Activated T-cell treated with anti-CD3 and anti-CD28 coated beads for 1 hour (primary cell): ENCODE data around the gene STRN3.
"Not testable (repeated sequence)": the region's sequence is repeated elsewhere in the genome, so short reads cannot be mapped to it uniquely, and the experiment has no call there.

Source experiments
- DNase-seq: peaks from one replicate; pipeline ENCODE4 v3.0.0-alpha.2; 2020; ENCODE audit warnings: low read depth

STRN3 gene

DNA sequence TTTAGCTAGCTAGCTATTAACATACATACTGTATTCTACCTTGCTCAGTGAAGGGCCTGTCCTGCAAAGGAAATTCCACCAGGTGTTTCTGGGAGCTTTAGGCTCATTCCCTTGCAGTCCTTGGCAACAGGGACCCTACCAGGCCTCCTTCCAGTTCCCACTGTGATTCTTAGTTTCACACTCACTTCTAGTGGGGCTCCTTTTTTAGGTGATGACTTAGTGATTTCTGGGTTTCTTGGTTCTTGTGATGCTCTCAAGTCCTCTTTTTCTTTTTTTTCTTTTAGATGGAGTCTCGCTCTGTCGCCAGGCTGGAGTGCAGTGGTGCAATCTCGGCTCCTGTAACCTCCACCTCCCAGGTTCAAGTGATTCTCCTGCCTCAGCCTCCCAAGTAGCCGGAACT lies 10.4 kb upstream of the STRN3 start:
- DNase-seq: no peak

DNA sequence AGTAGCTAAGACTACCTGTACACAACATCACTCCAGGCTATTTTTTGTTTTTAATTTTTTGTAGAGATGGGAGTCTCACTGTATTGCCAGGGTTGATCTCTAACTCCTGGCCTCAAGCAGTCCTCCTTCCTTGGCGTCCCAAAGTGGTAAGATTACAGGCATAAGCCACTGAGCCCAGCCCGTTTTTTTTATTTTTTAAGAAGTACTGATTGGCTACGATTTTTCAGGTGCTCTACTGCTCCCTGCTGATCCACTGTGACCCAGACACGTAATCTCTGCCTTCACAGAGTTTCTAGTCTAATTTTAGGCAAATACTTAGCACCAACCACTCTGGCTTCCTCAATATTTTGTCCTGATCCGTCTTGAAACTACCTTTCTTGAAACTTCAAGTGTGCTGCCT lies 4.3 kb upstream of the STRN3 start:
- DNase-seq: no peak

DNA sequence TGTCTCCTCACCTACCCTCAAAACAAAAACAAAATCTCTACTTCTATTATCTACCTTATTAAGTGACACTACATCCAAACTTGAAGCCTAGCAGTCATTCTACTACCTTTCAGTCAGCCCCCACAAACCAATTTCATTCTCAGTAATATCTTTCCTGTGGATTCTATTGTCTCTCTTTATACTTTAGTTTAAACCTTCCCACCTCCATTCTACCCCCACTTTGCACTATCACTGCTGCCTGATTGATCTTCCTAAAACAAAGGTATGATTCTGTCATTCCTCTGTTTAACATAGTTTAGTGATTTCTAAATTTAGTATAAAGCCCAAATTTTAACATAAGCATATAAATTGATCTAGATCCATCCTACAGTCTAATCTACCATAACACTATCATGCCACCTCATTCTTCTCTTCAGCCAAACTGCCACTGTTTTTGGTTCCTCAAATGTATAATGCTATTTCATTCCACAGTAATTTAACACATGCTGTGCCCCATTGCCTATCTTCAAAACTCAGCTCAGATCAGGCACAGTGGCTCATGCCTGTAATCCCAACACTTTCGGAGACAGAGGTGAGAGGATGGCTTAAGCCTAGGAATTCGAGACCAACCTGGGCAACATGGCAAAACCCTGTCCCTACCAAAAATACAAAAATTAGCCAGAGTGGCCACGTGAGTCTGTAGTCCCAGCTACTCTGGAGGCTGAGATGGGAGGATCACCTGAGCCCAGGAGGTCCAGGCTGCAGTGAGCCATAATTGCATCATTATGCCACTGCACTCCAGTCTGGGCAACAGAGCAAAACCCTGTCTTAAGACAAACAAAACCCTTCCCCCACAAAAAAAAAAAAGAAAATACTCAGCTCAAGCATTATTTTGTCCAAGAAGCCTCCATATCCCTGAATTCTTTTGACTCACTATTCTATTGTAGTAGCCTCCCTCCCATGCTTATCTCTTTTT lies 3.1 kb upstream of the STRN3 start:
- DNase-seq: no peak

DNA sequence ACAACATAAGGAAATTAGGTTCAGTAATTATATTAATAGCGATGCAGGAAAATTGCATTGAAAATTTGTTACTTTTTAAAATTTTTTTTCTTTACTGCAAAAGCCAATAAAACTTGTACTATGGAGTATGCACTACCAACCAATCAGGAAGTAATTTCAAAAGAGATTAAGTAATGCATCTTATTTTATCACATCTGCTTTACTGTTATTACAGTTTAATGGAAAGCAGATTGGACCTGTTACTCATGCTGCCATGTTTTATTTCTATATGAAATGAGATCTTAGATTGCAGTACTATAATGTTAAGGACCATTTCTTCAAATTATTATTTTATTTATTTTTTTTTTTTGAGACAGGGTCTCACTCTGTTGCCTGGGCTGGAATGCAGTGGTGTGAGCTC lies 1.7 kb upstream of the STRN3 start:
- DNase-seq: no peak

DNA sequence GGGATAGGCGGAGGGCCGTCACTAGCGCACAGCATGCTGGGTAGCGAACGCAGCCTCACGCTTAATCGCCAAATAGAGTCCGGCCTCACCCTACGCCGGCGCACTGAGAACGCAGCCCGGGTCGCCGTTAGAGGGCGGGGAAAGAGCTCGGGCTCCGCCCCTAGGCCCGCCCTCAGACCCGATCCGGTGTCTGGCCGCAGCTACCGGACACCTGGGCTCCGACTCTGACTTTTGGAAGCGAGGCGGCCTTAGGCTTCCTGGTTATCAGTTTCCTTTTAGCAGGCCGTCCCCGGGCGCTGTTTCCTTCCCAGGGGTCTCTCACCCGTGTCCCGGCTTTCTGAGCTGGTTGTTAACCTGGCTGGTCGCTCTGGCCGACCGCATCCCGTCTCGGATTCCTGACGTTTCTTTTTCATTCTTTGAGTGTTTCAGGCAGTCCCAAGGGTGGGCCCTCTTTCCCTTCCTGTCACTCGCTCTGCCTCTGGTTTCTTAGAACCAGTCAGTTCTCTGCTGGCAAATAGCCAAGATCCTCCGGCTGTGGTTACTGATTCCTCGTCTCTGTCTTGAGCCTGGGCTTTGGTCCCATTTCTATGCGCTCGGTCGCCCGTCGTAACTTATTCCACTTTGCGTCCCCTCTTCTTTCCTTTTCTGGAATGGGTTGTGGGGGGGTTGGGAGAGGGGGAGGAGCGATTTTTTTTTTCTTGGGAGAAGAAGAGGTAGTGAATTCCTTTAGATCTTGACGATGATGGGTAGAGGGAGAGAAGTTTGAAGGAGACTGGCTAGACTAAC lies 464 bp upstream of the STRN3 start:
- DNase-seq: peak; percentile 83

DNA sequence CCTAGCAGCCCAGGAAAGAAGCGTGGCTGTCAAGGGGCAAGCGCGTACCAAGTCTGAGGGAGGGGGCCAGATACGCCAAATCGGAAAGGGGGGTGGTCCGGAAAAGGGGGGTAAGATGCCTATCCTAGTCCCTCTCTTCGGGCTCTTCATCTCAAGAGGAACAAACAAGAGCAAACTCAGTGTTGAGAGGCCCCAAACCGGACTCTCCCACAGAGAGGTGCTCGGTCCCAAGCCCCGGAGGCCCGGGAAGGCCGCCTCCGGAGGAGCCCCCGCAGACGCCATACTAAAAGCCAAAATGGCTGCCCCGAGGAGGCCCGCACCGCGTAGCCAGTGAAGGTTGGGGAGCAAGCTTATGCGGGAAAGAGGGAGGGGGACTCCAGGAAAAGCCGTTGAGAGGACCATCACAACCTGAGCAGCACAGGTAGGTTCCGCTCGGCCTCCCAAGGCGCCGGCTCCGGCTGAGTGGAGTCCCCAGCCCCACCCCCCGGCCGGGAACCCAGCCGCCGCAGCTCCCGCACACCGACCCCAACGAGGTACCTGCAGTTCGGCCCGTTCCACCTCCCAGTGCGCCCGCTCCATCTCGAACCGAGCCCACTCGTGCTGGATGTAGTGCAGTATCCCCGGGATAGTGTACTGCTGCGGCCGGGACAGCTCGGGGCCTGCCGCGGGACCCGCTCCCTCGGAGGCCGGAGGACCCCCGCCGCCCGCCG lies 657 bp downstream of the STRN3 start, which contains the start of gene AP4S1:
TSS of gene AP4S1 (plus strand) at position 283 of the 710 bp plus-strand sequence. CDS start 40,548 bp downstream, outside the sequence.
- DNase-seq: peak; percentile 34

DNA sequence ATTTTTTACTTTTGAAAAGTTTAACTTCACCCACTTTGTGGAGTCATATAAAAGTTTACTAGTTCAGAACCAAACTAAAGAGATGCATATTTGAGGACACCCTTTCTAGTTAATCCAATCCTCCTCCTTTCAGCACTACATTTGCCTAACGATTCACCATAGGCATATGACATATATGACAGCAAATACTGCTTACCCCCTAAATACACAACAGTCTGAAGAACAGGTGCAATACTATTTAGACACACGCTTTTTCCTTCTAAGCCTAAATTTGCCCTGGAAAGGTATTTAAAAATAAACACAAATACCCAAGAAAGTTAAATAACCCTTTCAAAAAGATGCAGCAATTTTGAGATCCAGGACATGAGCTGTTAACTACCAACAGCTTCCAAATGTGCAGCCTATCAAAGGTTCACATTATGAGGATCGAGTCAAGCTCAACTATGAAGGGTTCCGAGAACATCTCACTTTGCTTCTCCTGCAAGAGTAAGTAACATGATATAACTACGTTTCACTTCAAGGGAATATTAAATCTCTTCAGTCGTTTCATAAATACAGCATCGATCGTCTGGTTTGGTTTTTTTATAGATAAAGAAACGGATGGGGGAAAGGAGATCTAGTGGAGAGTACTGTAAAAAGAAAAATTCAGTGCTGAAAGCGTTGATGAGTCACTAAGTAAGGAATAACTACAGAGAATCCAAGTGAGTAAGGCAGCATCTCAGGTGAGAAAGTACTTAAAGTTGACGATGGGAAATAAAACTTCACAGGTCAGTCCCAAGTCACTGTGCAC lies 1.4 kb downstream of the STRN3 start:
- no peak for DNase-seq

DNA sequence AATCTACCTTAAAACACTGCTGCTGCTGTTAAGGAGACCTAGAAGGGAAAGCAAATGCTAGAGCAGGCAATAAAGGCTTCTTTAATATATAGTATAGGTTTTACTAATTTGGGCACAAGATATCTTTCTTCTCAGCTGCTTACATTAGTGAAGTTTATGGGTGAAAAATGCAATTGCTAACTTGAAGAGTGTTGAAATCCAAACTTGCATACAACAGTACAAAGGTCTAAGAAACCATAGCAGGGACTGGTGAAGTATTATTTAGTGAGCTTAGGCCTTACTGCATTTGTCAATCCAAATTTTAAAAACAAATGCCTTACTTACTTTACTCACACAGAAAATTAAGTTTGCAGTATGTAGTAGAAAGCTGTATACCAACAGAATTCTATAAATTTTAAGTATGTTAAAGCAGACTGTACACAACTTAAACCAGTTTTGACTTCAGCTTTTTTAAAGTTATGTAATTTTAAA lies 2.1 kb downstream of the STRN3 start:
- DNase-seq: no peak

DNA sequence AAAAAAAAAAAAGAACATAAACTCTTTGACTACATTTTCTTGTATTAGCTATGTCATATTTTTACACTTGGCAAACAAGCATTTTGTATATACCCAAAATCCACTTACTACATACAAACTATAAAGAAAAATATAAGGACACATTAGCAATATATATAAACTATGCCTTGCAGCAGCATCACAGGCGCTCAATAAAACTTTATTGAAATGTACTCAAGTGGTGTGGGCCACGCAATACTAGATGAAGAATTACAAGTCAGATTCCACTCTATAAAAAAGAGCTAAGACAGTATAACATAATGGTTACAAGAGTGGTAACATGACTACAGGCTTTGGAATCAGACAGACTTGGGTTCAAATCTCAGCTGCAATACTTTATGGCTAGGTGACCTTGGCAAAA lies 3.8 kb downstream of the STRN3 start:
- no peak for DNase-seq

DNA sequence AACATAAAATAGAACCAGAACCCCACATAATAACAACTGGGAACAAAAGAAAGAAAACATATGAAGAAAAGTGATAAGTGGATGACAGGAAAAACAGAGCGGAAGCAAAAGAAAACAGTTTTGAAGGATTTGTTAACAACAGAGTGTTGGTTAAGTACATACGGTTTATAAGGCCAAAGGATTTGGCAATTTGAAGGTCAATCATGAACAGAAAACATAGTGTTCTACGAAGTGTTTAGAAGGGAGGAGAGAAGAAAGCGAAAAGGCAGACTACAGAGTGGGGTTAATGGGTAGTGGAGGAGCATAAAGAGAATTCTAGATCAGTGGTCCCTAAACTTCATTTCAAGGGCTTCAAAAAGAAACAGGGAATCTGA lies 4.6 kb downstream of the STRN3 start:
- DNase-seq: no peak

DNA sequence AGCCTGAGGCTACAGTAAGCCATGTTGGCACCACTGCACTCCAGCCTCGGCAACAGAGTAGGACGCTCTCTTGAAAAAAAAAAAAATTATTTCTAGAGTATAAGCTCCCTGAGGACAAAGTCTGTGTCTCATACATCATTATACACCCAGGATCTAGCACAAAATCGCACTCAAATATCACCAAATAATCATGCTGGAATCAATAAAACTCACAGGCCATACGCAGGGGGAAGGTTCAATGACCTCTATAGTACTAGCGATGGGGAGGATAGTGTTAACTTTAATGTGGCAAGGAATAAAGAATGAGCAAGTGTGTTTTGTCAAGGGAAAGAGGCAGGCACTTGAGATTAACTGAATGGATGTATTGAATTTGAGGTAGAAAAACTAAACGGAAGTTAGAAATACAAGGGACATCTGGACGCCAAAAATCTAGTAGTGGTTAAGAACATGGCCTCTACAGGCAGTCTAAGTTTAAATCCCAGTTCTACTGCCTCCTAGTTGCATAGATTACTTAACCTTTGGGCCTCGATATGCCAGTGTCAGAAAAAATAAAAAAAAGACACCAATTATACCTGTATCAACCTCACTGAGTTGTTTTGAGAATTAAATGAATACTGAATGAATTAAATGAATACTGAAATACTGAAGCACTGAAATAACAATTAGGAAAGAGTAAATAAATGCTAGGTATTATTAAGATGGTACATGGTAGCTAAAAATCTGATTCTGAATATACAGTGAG lies 5.2 kb downstream of the STRN3 start:
- no peak for DNase-seq

DNA sequence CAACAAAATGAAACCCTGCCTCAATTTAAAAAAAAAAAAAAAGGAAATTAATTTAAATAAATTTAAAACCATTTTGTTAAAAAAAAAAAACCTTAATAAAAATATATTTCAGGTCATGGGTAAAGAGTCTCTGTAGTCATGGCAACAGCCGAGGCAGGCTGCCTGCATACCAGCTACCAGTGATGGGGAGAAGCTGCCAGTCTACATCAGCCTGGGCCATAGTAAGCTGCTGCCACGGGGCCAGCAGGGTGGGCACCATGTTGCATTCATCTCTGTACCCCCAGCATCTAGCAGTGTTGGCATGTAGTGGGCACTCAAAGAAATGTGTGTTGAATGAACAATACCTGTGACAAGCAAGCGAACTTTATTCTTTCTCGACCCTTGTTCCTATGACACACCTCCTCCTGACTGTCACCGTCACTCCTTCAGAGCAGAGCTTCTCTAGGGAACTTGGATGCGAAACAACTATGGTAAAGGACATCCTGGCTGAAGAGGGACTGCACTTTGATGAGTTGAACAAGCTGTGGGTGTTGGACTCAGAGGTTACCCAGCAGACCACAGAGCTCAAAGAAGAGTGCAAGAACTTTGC lies 8.0 kb downstream of the STRN3 start:
- no peak for DNase-seq

DNA sequence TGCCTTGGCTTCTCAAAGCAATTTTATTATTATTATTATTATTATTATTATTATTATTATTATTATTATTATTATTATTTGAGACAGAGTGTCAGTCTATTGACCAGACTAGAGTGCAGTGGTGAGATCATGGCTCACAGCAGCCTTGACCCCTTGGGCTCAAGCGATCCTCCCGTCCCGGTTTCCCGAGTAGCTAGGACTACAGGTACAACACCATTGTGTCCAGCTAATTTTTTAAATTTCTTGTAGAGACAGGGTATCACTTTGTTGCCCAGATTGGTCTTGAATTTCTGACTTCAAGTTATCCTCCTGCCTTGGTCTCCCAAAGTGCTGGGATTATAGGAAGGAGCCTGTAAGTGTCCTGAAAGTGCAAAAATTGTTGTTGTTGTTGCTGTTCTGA lies 12.3 kb downstream of the STRN3 start:
- DNase-seq: no peak

DNA sequence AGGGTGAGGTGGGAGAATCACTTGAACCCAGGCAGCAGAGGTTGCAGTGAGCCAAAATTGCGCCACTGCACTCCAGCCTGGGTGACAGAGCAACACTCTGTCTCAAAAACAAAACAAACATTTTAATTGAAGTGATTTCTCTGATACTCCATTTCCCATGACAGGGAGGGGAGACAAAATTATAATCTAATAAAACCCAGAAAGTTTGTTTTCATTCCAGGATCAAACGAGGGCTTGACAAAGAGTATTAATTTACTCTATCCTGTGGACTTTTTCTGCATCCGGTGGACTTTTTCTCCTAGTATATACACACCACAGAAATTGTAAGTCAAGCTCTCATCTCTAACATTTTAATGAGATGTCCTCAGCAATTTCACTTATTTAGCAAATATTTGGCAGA lies 15.2 kb downstream of the STRN3 start:
- DNase-seq: no peak

DNA sequence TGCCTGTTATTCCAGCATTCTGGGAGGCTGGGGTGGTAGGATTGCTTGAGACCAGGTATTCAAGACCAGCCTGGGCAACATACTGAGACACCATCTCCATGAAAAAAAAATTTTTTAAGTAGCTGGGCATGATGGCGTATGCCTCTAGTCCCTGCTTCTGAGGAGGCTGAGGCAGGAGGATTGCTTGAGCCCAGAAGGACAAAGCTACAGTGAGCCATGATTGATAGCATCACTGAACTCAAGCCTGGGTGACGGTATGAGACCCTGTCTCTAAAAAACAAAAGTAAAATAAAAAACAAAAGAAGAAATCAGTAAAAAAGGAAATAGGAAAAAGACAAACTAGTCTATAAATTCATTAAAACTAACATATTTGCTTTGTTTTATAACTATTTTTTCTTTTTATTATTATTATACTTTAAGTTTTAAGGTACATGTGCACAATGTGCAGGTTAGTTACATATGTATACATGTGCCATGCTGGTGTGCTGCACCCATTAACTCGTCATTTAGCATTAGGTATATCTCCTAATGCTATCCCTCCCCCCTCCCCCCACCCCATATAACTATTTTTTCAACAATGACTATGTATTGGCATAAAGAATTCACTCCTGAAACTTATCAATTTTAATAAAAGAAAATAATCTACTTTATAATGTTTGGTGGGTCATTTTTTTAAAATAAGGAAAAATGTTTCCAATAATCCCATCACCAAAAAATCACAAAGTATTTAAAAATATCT lies 16.2 kb downstream of the STRN3 start:
- DNase-seq: no peak

DNA sequence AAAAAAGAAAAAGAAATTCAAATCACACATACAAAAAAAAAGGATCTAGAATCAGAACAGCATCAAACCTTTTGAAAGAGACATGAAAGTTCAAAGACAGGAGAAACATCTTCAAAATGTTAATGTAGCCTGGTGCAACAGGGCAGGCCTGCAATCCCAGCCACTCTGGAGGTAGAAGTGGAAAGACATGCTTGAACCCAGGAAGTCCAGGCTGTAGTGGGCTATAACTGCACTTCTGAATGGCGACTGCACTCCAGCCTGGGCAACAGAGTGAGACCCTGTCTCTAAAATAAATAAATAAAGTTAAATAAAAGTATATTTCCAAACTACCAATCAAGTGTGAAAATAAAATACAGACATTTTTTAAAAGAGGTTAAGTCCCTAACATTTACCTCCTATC lies 19.5 kb downstream of the STRN3 start:
- no peak for DNase-seq

DNA sequence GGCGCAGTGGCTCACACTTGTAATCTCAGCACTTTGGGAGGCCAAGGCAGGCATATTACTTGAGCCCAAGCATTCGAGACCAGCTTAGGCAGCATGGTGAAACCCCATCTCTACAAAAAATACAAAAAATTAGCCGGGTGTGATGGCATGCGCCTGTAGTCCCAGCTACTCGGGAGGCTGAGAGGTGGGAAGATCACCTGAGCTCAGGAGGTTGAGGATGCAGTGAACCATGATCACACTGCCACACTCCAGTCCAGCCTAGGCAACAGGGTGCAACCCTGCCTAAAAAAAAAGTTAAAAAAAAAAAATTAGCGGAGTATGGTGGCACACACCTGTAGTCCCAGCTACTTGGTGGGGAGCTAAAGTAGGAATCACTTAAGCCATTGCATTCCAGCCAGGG lies 22.2 kb downstream of the STRN3 start:
- DNase-seq: not testable (repeated sequence)

DNA sequence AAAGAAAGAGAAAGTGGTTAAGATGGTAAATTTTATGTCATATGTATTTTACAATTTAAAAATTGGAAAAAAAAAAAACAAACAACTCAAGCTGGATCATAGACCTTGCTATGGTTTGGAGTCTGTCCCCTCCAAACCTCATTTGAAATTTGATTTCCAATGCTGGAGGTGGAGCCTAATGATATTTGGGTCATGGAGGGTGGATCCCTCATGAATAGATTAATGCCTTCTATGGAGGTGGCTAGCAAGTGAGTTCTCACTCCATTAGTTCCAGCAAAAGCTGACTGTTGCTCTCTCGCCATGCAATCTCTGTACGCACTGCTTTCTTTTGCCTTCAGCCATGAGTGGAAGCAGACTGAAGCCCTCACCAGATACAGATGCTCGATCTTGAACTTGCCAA lies 22.9 kb downstream of the STRN3 start:
- DNase-seq: no peak

DNA sequence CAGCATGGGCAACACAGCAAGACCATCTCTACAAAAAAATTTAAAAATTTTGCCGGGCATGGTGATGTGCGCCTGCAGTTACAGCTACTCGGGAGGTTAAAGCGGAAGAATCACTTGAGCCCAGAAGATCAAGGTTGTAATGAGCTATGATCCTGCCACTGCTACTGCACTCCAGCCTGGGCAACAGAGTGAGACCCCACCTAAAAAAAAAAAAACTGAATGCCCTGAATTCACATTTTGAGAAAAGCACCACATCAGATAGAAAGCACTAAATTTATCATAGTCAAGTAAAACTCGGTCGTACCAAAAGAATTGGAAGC lies 24.9 kb downstream of the STRN3 start:
- no peak for DNase-seq
